ENCODE results near the gene IL6ST. TPM values are rescaled to one million over a fixed set of nuclear protein-coding genes. Genes with fewer than 3 reads are reported as not detected.

The IL6ST gene
- total RNA-seq, 1 donor from 2014 or later: 86.1 TPM

DNA sequence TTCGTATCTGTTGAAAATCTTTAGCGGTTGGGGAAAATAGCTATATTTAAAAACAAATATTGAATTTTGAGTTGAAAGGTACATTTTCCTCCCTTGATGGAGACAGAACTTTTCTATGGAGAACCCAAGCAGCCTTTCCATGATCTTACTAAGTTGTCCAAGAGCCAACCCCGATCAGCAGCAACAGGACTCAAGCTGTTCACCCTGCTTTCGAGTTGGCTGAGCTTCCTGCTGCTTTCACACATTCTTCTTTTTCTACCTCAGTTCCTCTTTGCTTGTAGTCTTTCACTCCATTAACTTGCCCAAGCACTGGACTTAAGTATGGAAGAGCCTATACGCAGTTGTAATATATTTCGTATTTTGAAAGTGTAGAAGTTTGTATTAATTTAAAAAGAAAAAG, 59.4 kb downstream of the IL6ST start:
- no peak for DNase-seq (ENCODE audit: low spot score)
- intact Hi-C loops (cut with micrococcal nuclease): no loop called here
- Mint-ChIP-seq H3K27ac (no peak overlapping the region), H3K27me3 (ENCODE audit: insufficient read depth) (no peaks in the 10 kb centered on the region), H3K4me1 (ENCODE audit: low read depth) (peaks cover 6% of the 10 kb centered on the region), H3K36me3 (ENCODE audit: low read depth) (peaks cover 15% of the 10 kb centered on the region), H3K9me3 (no peaks in the 10 kb centered on the region), H3K4me3 (no peak overlapping the region)

DNA sequence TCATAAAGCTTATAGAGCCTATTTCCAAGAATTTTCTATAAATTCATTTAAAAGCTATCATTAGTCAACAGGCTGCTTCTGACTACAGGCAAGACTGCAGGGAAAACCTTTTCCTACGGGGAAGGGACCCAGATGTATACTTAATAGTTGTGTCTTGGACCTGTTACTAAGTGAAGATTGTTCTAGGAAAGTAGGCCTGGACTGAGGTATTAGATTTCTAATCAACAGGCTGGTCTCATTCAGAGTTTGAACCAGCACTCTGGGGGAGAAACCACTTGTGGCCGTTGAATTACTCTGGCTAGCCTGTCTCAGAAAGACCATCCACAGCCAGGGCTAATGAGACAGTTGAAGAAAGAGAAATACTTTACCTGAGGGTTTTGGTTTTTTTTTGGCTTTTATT, 60.0 kb downstream of the IL6ST start:
- Mint-ChIP-seq H3K4me3 (no peak overlapping the region), H3K27me3 (ENCODE audit: insufficient read depth) (no peaks in the 10 kb centered on the region), H3K27ac (no peak overlapping the region), H3K9me3 (no peaks in the 10 kb centered on the region), H3K36me3 (ENCODE audit: low read depth) (peaks cover 14% of the 10 kb centered on the region), H3K4me1 (ENCODE audit: low read depth) (peaks cover 6% of the 10 kb centered on the region)
- intact Hi-C loops (cut with micrococcal nuclease): no loop called here
- DNase-seq (ENCODE audit: low spot score): no peak

DNA sequence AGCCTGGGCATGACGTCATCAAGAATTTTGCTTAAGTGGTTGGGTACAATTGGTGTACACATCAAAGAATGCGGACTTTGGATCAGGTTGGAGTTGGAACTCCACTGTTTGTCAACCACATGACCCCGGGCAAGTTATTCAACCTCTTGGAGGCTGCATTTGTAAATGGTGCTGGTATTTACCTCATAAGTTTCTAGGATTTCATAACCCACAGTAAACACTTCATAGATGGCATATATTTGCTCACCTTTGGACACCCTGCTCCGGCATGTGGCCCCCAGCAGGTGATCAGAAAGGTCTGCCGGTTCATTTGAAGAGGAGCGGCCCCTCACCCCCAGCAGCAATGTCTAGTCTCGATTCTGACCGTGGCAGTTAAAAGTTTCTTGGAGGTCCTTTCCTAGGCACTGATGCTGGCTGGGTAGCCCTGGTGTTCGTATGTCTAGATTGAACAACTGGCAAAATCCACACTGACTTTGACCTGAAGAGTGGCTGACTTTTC, 60.6 kb downstream of the IL6ST start:
- H3K27me3 Mint-ChIP-seq (ENCODE audit: insufficient read depth): no peaks in the 10 kb centered on the region
- intact Hi-C loops (cut with micrococcal nuclease): no loop called here
- no peak overlapping the region for H3K27ac Mint-ChIP-seq

DNA sequence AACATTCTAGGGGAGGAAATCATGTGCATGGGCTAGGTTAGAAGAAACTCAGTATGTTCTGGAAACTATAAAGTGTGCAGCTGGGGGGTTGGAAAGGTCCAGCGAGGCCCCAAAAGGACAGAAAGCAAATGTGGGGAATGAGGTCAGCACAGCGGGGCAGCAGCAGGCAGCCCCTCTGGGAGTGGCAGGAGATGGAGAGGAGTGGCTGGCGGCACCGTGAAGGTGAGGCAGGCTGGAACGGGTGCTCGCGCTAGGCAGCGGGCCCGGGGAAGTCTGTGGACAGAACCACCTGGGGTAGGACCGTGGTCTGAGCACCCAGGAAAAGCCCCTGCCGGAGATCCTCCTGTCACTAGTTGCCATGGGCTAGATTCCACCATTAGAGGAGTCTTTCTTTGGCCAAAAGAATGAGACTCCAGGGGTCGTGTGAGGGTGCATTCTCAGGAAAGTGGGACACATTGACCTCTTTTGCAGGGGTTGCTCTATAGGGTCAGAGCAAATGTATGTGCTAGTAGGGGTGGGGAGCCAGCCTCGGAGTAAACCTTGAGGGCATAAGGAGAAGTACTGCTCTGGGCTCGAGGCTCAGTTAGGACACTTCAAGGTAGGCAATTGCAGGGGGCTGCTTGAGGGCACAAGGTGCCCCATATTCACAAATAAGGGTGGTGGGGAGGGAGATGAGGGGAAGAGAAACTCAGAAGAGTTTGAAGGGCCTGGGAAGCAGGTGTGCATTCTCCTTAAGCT, 61.2 kb downstream of the IL6ST start:
- Mint-ChIP-seq H3K36me3 (ENCODE audit: low read depth) (peaks cover 7% of the 10 kb centered on the region), H3K9me3 (no peaks in the 10 kb centered on the region), H3K4me3 (no peak overlapping the region), H3K27ac (peak overlapping the region; percentile 67), H3K27me3 (ENCODE audit: insufficient read depth) (no peaks in the 10 kb centered on the region), H3K4me1 (ENCODE audit: low read depth) (peaks cover 6% of the 10 kb centered on the region)
- DNase-seq (ENCODE audit: low spot score): no peak
- intact Hi-C loops (cut with micrococcal nuclease): no loop called here

More for the DNA sequence above, 60.6 kb downstream of the IL6ST start:
- DNase-seq (ENCODE audit: low spot score): no peak
- H3K4me3 Mint-ChIP-seq: no peak overlapping the region
- H3K4me1 Mint-ChIP-seq (ENCODE audit: low read depth): peaks cover 6% of the 10 kb centered on the region
- no peaks in the 10 kb centered on the region for H3K9me3 Mint-ChIP-seq
- peaks cover 10% of the 10 kb centered on the region for H3K36me3 Mint-ChIP-seq (ENCODE audit: low read depth)

DNA sequence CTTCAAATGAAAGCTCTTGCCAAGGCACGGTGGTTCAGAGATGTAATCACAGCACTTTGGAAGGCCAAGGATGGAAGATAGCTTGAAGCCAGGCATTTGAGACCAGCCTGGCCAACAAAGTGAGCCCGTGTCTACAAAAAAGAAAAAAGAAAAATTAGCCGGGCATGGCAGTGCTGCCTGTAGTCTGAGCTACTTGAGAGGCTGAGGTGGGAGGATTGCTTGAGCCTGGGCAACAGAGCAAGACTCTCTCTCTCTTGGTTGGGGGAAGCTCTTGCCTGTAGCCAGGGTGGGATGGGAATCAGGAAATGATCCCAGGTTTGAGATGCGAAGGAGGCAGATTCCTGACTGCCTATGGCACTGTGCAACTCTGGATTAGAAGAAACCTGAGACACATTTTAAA, 62.1 kb downstream of the IL6ST start:
- Mint-ChIP-seq H3K36me3 (ENCODE audit: low read depth) (peaks cover 3% of the 10 kb centered on the region), H3K9me3 (no peaks in the 10 kb centered on the region), H3K4me3 (no peak overlapping the region), H3K4me1 (ENCODE audit: low read depth) (peaks cover 6% of the 10 kb centered on the region), H3K27me3 (ENCODE audit: insufficient read depth) (no peaks in the 10 kb centered on the region), H3K27ac (no peak overlapping the region)
- no peak for DNase-seq (ENCODE audit: low spot score)
- intact Hi-C loops (cut with micrococcal nuclease): no loop called here

DNA sequence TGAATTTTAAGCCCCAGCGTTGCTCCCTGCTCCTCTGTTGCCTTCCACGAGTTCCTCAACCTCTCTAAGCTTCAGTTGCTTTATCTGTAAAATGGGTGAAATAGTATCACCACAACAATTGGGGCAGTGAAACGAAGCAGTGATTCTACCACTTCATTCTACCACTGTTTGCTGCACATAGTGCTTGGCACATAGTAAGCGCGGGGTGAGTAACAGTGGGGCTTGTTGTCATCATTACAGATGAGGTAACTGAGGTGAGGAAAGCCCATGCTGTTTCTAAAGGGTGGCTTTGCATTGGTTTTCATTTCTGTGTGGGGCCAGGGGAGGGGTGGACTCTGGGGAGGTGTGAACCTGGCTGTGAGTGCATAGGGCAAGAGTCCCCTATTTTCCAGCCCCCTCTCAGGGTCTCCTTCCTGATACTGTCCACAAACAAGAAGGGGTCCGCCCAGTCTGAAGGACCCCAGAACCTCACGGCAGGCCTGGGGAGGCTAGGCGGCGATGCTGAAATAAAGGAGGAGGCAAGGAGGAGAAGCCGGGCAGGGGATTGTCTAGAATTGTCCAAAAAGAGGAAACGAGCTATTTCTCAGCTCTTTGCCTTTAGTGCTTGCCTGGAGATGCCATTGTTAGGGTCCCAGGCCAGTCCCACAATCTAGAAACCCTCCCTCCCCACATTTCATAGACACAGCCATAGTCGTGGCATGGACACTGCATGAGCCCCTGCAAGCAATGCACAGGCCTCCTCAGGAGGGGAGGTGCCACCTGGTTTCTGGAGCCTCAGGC, 65.6 kb downstream of the IL6ST start:
- no peak for DNase-seq (ENCODE audit: low spot score)
- Mint-ChIP-seq H3K9me3 (no peaks in the 10 kb centered on the region), H3K27me3 (ENCODE audit: insufficient read depth) (peaks cover 1% of the 10 kb centered on the region), H3K27ac (no peak overlapping the region), H3K36me3 (ENCODE audit: low read depth) (no peaks in the 10 kb centered on the region), H3K4me1 (ENCODE audit: low read depth) (no peaks in the 10 kb centered on the region), H3K4me3 (no peak overlapping the region)
- intact Hi-C loops (cut with micrococcal nuclease): no loop called here

DNA sequence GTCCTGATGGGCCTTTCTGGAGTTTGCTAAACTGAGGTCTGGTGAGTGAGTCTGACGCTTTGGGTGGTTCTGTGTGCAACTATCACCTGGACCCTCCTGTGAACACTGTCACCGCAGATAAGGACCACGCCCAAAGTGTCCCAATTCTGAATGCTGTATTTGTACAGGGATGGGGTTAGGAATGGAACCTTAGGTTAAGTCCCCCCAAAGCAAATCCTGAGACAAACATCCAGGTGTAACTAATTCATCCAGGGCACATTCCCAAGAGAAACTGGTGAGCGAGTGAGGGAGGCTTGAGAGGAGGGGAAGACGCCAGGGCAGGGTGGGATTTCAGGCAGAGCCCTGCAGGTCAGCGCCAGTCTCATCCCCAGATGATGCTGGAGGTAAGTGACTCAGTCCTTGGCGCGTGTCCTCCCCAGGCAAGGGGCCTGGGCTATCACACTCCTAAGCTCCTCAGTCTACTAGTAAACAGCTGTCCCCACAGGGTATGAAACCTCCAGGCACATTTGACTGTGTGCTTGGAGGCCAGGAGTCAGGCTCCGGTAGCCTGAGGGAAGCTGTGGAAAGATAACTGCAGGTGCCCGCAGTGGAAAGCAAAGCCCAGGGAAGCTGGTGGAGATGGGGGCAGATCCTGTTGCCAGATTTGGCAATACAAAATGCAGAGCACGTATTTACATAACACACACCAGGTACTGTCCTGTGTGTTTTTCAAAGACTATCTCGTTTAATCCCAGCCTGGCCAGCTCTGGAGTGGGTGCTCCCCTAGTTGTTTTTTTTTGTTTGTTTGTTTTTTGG, 66.7 kb downstream of the IL6ST start:
- H3K36me3 Mint-ChIP-seq (ENCODE audit: low read depth): no peaks in the 10 kb centered on the region
- no peak overlapping the region for H3K27ac Mint-ChIP-seq
- peaks cover 11% of the 10 kb centered on the region for H3K4me1 Mint-ChIP-seq (ENCODE audit: low read depth)
- H3K9me3 Mint-ChIP-seq: no peaks in the 10 kb centered on the region
- intact Hi-C loops (cut with micrococcal nuclease): no loop called here
- peaks cover 1% of the 10 kb centered on the region for H3K27me3 Mint-ChIP-seq (ENCODE audit: insufficient read depth)
- no peak overlapping the region for H3K4me3 Mint-ChIP-seq
- DNase-seq (ENCODE audit: low spot score): no peak

DNA sequence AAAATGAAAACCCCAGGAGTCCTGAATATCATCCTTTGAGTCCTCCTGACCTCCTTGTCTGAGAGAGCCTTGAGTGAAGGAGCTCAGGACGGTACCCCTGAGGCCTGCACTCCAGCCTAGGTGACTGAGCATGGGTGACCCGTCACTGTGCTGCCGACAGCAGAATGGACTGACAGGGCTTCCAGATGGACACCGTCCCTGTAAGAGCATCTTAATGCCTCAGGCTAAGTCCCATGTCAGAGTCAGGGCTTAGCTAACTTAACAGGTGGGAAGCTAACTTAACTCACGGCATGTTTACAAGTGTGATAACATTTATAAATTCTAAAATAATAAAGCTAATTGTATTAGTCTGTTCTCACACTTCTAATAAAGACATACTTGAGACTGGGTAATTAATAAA, 68.3 kb downstream of the IL6ST start:
- DNase-seq (ENCODE audit: low spot score): no peak
- Mint-ChIP-seq H3K27ac (no peak overlapping the region), H3K9me3 (no peaks in the 10 kb centered on the region), H3K36me3 (ENCODE audit: low read depth) (no peaks in the 10 kb centered on the region), H3K4me1 (ENCODE audit: low read depth) (peaks cover 15% of the 10 kb centered on the region), H3K4me3 (no peak overlapping the region), H3K27me3 (ENCODE audit: insufficient read depth) (peaks cover 1% of the 10 kb centered on the region)
- intact Hi-C loops (cut with micrococcal nuclease): no loop called here

DNA sequence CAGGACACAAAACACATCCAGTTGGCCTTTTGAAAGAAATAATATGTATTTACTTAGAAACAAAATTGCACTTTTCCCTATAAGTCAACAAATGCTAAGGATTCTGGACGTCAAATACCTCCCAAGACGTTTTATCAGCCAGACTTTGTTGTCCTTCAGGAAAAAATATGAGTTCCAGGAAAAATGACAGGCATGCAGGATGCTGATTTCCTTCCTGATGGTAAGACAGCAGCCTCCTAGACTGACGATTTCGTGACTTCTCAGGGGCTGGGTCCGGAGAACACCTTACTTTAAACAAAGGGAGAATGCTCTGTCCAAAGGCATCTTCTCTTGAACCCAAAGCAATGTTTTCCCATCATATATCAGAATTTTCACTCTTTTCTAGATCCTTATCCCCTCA, 69.1 kb downstream of the IL6ST start:
- Mint-ChIP-seq H3K27me3 (ENCODE audit: insufficient read depth) (peaks cover 1% of the 10 kb centered on the region), H3K4me3 (no peak overlapping the region), H3K27ac (no peak overlapping the region), H3K9me3 (no peaks in the 10 kb centered on the region), H3K36me3 (ENCODE audit: low read depth) (no peaks in the 10 kb centered on the region), H3K4me1 (ENCODE audit: low read depth) (peaks cover 16% of the 10 kb centered on the region)
- intact Hi-C loops (cut with micrococcal nuclease): no loop called here
- DNase-seq (ENCODE audit: low spot score): no peak

DNA sequence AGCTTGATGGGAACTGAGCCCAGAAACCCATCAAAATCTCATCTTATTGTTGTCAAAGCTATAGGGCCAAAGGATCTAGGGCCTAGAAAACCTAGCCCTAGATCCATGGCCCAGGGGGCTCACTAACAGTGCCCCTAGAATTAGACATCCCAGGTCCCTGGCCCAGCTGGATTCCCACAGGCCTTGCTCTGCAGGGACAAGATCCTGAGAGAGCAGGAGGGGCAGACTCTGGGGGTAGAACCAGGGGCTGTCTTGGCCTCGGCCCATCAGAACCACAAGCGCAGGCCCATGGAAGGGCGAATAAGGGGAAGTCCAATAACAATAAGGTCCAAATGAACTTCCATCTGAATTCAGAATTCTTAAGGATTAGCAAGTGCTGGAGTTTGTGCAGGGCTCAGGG, 69.6 kb downstream of the IL6ST start:
- peaks cover 22% of the 10 kb centered on the region for H3K4me1 Mint-ChIP-seq (ENCODE audit: low read depth)
- no peaks in the 10 kb centered on the region for H3K36me3 Mint-ChIP-seq (ENCODE audit: low read depth)
- DNase-seq (ENCODE audit: low spot score): no peak
- H3K4me3 Mint-ChIP-seq: no peak overlapping the region
- intact Hi-C loops (cut with micrococcal nuclease): no loop called here
- H3K27ac Mint-ChIP-seq: no peak overlapping the region
- no peaks in the 10 kb centered on the region for H3K9me3 Mint-ChIP-seq
- peaks cover 1% of the 10 kb centered on the region for H3K27me3 Mint-ChIP-seq (ENCODE audit: insufficient read depth)

DNA sequence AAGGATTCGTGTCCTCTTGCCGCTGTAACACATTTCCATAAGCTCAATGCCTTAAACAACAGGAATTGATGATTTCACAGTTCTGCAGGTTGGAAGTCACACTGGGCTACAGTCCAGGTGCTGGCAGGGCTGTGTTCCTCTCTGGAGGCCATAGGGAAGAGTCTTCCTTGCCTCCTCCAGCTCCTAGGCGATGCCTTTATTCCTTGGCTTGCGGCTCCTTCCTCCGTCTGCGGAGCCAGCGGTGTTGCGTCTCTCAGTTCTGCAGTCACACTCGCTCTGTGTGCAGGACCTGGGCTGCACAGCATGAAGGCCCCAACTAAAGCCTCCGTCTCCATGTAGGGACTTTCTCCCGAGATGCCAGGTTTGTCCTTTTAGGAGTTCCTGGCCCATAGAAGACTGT, 70.0 kb downstream of the IL6ST start:
- no peaks in the 10 kb centered on the region for H3K36me3 Mint-ChIP-seq (ENCODE audit: low read depth)
- no peak overlapping the region for H3K4me3 Mint-ChIP-seq
- peaks cover 26% of the 10 kb centered on the region for H3K4me1 Mint-ChIP-seq (ENCODE audit: low read depth)
- DNase-seq (ENCODE audit: low spot score): no peak
- H3K27me3 Mint-ChIP-seq (ENCODE audit: insufficient read depth): peaks cover 1% of the 10 kb centered on the region
- H3K9me3 Mint-ChIP-seq: no peaks in the 10 kb centered on the region
- no peak overlapping the region for H3K27ac Mint-ChIP-seq
- intact Hi-C loops (cut with micrococcal nuclease): loop anchor here (5.0 kb wide), 2 partner anchors 212 to 752 kb away; partner anchors contain the start of genes CDC20B and SLC38A9

DNA sequence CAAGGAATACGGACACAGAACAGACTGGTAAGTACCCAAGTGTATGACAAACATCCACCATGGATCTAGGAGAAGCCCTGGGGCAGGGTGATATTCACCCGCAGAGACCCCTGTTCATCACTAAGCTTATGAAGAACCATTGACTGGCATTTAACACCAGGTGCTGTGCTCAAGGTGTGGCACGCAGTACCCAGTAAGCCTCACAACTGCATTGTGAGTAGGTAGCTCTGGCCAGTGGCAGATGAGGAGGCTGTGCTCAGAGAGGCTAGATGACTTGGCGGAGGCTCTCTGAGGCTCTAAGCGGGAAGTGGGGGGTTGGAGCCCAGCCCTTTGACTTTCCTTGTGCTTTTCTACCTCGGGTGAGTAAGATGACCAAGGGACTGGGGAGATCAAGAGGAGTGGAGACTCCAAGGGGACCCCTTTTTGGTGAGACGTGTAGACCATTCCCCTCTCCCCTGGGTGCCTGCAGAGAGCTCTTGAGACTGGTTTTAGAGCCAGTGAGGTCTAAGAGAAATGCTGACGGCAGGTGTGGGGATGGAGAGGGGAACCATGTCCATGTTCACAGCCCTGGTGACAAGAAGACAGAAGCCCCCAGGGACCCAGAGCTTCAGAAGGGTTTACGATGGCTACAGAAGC, 70.8 kb downstream of the IL6ST start:
- H3K4me3 Mint-ChIP-seq: peak overlapping the region; percentile 82
- intact Hi-C loops (cut with micrococcal nuclease): loop anchor here (2.0 to 5.0 kb wide), 3 partner anchors 21 to 752 kb away; partner anchors contain the start of genes CDC20B and SLC38A9

More for the DNA sequence above, 70.8 kb downstream of the IL6ST start:
- Mint-ChIP-seq H3K27me3 (ENCODE audit: insufficient read depth) (peaks cover 1% of the 10 kb centered on the region), H3K4me1 (ENCODE audit: low read depth) (peaks cover 33% of the 10 kb centered on the region), H3K36me3 (ENCODE audit: low read depth) (no peaks in the 10 kb centered on the region), H3K27ac (no peak overlapping the region), H3K9me3 (no peaks in the 10 kb centered on the region)
- no peak for DNase-seq (ENCODE audit: low spot score)
